ENCODE data around the gene WDR89. TPM values are rescaled to one million over a fixed set of nuclear protein-coding genes. Genes with fewer than 3 reads are reported as not detected.
"Not testable (repeated sequence)": the region's sequence is repeated elsewhere in the genome, so short reads cannot be mapped to it uniquely, and the experiment has no call there.

Gene WDR89
- total RNA-seq (2014; rRNA removed; shearing (Covaris generic)), result 10.3 and 13.0 TPM in 2 replicates

GRCh38 chr14:63641473-63642228, at the start of gene WDR89:
Gene WDR89, minus strand, starts transcription at chr14:63641871. Its CDS starts 41,929 bp downstream, at chr14:63599942.
- DNase-seq (ENCODE audit: low spot score), result peak; percentile 96

GRCh38 chr14:63689132-63689531, 47.5 kb upstream of the WDR89 start:
- no peak for DNase-seq (ENCODE audit: low spot score)

- no peak for DNase-seq (ENCODE audit: low spot score)
These were observed 45.3 kb upstream of the WDR89 start for GRCh38 chr14:63686926-63687325.

GRCh38 chr14:63685401-63685800, 43.7 kb upstream of the WDR89 start:
- no peak for DNase-seq (ENCODE audit: low spot score)

DNA sequence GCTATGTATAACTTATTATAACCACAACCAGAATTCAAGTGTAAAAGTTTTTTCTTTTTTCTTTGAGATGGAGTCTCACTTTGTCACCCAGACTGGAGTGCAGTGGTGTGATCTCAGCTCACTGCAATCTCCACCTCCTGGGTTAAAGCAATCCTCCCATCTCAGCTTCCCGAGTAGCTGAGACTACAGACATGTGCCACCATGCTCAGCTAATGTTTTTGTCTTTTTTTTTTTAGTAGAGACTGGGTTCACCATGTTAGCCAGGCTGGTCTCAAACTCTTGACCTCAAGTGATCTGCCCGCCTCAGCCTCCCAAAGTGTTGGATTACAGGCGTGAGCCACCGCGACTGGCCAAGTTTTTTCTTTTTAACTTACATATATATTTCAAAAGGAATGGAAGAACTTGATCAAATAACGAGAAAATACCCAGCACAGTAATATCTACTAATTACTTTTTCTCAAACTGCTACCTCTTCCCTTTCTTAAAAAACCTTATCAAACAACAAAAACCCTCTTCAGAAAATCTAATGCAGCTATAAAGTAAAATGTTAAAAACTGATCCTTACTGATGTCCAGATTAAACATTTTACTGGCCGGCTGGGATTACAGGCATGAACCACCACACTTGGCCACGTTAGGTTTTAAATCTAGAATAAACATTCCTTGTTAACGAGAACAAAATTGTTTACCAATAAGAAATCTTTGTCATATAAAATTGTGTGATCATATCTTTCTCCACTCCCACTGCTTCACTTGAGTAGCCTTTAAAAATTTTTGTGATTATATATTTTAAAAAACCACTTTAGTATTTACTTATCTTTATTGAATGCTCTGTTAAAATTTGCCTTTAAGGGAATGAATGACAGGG, 41.3 kb upstream of the WDR89 start:
- DNase-seq (ENCODE audit: low spot score), result no peak

DNA sequence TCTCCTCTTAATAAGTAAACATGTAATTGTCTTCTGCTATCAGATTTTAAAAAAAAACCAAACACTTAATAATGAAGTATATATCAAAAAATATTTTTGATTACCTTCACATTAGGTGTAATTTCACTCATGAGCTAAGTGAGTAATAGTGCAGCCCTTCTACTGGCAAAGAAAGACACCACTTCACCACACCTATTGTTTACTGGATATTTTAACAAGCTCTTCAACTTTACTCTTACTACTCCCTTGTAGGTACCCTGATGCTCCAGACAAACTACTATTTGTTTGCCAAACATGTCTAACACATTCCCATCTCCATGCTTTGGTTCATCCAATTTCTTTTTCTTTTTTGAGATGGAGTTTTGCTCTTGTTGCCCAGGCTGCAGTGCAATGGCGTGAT, 36.9 kb upstream of the WDR89 start:
- no peak for DNase-seq (ENCODE audit: low spot score)

- peak; percentile 58 for DNase-seq (ENCODE audit: low spot score)
These were observed 36.3 kb upstream of the WDR89 start for GRCh38 chr14:63677891-63678379.

GRCh38 chr14:63676615-63677014, 34.9 kb upstream of the WDR89 start:
- no peak for DNase-seq (ENCODE audit: low spot score)

GRCh38 chr14:63673886-63674497, 32.3 kb upstream of the WDR89 start:
- no peak for DNase-seq (ENCODE audit: low spot score)

DNA sequence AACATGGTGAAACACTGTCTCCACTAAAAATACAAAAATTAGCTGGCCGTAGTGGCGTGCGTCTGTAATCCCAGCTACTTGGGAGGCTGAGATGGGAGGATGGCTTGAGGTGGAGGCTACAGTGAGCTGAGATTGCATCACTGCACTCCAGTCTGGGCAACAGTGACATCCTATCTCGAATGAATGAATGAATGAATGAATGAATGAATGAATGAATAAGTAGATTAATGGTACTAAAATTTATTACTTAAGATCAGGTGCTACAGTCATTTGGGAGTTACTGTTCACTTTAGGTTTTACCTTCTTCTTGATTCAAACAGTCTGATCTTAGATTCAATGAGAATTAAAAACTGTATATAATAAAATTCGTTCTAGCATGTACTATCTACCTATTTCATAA, 31.6 kb upstream of the WDR89 start:
- no peak for DNase-seq (ENCODE audit: low spot score)

DNA sequence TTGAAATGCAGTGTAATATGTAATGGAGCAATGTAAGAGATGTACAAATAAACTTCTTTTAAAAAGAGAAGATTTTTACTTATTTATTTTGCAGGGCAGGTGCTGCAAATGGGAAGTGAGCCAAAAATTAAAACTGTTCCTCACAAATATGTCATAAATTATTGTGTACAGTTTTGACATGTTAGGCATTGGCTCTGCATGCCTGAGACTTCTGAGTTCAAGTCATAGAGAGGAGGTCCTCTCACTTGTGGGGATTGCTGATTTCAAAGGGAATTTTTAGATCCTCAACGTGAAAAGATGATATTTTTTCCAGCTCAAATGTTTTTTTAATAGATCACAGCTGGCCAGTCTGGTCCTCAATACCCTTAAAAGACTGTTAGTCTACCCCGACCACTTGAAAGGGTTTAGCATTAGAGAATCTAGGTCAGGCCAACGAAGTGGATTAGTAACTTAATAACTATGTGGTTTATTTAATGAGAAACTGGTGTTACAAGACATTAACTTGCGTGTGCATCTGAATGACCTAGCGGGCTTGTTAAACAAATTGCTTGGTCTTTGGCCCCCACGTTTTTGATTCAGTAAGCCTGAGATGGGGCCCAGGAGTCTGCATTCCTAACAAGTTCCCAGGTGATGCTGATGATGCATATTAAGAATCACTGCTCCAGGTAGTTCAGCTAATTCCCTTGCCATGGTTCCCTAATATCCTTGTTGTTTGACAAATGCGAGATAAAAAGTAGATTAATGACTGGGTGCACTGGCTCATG, 30.9 kb upstream of the WDR89 start:
- DNase-seq (ENCODE audit: low spot score), result no peak

- no peak for DNase-seq (ENCODE audit: low spot score)
These were observed 30.3 kb upstream of the WDR89 start for GRCh38 chr14:63671987-63672386.

DNA sequence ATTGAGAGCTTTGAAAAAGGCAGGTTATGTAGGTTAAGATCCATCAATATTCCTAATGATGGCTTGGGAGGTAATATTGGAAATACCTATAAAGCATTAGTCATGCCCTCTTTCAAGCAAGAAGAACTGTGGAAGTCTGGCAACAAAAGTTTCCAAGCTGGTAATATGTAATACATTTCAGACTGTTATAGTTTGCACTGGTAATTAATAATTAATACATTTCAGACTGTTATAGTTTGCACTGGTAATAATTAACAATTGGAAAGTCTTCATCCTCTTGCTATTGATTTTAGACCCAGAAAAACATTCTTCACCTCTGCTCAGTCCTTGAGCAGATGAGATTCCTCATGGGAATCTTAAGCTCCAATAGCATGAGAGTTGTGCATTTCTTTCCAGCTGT, 29.0 kb upstream of the WDR89 start:
- DNase-seq (ENCODE audit: low spot score), result no peak

- no peak for DNase-seq (ENCODE audit: low spot score)
These were observed 24.7 kb upstream of the WDR89 start for GRCh38 chr14:63666335-63666734.

DNA sequence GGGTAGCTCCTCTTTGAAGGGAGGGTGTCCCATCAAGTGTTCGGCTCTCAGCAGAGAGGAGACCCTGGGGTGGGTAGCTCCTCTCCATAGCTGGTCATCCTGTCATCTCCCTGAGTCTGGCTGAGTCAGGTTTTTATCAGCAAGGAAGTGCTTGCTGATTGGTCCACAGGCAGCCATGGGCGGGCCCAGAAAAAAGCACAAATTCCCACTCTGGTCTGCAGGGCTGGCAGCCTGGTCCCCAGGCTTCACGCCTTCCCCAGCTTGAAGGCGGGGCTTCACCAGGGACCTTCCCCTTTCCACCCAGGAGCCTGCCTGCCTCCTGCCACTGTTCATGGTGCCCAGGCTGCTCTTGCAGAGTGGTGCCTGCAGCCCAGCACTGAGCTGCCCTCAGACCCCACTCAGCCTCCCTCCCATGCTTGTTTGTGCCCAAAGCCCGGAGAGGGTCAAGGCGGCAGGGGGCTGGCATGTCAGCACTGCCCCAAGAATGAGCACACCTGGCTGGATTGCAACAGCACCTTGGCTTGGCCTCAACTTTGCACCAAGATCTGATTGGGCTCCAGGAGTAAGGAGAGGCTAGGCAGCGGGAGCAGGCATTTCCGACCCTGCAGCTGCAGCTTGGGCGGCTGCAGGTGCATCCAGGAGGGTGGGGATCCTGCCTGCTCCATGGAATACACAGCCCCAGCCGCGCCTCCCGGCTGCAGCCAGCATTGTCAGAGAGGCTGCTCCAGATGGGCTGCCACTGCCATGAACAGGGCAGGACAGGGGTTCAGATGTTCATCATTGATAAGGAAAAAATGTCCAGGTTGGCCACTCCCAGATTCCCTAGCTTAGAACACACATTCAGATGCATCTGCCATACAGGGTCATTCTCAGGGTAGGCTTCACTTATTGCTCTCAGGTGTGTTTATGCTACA, 22.0 kb upstream of the WDR89 start:
- no peak for DNase-seq (ENCODE audit: low spot score)

DNA sequence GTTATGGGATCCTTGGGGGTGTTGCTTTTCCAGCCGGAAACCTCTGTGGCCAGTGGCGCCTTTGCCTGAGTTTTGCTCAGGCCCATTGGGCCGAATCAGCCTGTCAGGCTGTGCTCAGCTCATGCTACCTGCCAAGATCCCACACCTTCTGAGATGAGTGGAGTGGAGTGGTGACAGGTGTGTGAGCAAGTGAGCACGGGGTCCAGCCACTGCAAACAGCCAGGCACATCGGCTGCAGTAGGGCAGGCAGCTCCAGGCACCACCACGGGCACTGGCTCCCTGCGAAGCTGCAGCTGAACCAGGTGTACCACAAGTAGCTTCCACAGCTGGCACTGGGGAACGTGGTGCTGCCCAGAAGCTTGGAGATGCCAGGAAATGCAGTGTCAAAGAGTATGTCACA, 21.1 kb upstream of the WDR89 start:
- DNase-seq (ENCODE audit: low spot score), result no peak

DNA sequence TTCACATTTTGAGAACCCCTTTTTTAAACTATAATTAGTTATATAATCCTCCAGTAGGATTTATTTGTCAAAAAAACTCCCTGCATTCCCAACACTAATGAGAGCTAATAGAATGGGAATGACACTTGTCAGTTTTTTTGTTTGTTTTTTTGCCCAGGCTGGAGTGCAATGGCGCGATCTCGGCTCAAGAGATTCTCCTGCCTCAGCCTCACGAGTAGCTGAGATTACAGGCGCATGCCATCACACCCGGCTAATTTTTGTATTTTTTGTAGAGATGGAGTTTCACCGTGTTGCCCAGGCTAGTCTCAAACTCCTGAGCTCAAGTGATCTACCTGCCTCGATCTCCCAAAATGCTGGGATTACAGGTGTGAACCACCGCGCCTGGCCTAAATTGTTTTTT, 20.2 kb upstream of the WDR89 start:
- not testable (repeated sequence) for DNase-seq (ENCODE audit: low spot score)

DNA sequence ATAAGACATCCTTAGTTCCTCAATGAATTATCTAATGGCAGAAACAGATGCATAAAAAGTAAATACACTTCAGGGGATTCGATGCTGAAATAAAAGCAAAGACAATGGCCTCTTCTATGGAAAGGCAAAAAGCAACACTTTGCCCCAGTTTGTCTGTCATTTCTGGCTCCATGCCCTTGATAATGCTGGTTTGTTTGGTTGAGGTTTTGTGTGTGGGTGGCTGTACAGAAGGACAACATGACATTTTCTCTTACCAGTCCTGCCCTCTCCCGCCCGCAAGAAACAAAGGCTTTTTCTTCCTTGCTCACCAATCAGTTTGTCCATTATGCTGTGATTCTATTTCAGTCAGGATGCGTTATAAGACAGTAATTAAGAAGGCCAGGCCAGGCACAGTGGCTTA, 18.1 kb upstream of the WDR89 start:
- DNase-seq (ENCODE audit: low spot score), result no peak

DNA sequence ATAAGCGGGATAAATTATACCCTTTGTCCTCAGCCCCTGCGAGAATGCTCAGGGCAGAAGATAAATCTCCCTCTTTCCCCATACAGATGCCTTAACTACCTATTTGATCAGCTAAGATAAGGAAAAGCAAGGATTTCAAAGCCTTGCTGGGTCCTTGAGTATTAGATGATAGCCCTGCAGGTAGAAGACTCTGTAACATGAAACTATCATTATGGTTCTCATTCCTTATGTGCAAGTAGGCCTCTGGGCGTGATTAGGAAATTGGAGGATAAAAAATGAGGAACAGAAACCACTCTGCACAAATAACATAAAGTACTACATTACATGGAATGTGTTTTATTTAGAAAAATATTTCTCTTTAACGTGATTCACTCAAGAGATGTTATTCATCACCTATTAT, 14.5 kb upstream of the WDR89 start:
- DNase-seq (ENCODE audit: low spot score), result no peak

GRCh38 chr14:63654936-63655335, 13.3 kb upstream of the WDR89 start:
- no peak for DNase-seq (ENCODE audit: low spot score)

DNA sequence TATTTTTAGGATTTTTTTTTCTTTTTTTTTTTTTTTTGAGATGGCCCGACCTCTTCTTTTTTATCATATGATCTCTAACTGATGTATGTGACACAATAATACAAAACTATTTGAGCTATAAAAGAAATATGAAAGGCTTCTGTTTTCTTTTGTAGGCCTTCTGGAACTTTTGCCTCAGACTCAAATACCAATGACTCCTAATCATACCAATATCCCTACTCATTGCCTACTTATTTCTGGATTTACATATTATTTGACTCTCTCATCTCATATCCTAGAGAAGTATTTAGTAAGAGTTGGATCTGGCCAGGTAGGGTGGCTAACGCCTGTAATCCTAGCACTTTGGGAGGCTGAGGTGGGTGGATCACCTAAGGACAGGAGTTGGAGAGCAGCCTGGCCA, 12.7 kb upstream of the WDR89 start:
- DNase-seq (ENCODE audit: low spot score), result no peak

Data from A172 (cell line).